ENCODE measurements around the gene PIP. TPM values are rescaled to one million over a fixed set of nuclear protein-coding genes. Genes with fewer than 3 reads are reported as not detected.
"Not testable (repeated sequence)": the region's sequence is repeated elsewhere in the genome, so short reads cannot be mapped to it uniquely, and the experiment has no call there.

PIP gene
- total RNA-seq, 4 donors from 2014 or later, result not detected

- Histone ChIP-seq H3K27me3 (no peaks in the 10 kb centered on the region), H3K4me3 (no peak overlapping the region), H3K27ac (no peak overlapping the region), H3K9me3 (peaks cover 0 to 15% (median 0%) of the 10 kb centered on the region in 4 donors), H3K4me1 (no peaks in the 10 kb centered on the region), H3K36me3 (no peaks in the 10 kb centered on the region)
- TF ChIP-seq CTCF (IDR thresholded peaks at IDR 0.05) (no peak), POLR2A (IDR thresholded peaks at IDR 0.05) (no peak)
- no peak for DNase-seq
These were observed 44.3 kb downstream of the PIP start for GRCh38 chr7:143176128-143176527.

- no peak for TF ChIP-seq CTCF (IDR thresholded peaks at IDR 0.05)
- no peak for TF ChIP-seq POLR2A (IDR thresholded peaks at IDR 0.05)
- Histone ChIP-seq H3K9me3 (peaks cover 0 to 15% (median 0%) of the 10 kb centered on the region in 4 donors), H3K27ac (no peak overlapping the region), H3K4me1 (no peaks in the 10 kb centered on the region), H3K4me3 (no peak overlapping the region), H3K36me3 (no peaks in the 10 kb centered on the region), H3K27me3 (no peaks in the 10 kb centered on the region)
- no peak for DNase-seq
These were observed 45.7 kb downstream of the PIP start for GRCh38 chr7:143177374-143178119.

- H3K36me3 ChIP-seq, H3K27ac ChIP-seq, H3K4me1 ChIP-seq, H3K27me3 ChIP-seq, DNase-seq, H3K4me3 ChIP-seq: not testable (repeated sequence)
- H3K9me3 ChIP-seq, result peaks cover 0 to 15% (median 0%) of the 10 kb centered on the region in 4 donors
These were observed 48.9 kb downstream of the PIP start for GRCh38 chr7:143180771-143181170.

GRCh38 chr7:143181349-143181748 lies 49.5 kb downstream of the PIP start:
- Histone ChIP-seq H3K9me3 (peaks cover 0 to 15% (median 0%) of the 10 kb centered on the region in 4 donors), H3K4me1 (no peaks in the 10 kb centered on the region), H3K36me3 (no peaks in the 10 kb centered on the region), H3K27me3 (no peaks in the 10 kb centered on the region), H3K4me3 (no peak overlapping the region), H3K27ac (no peak overlapping the region)
- no peak for TF ChIP-seq POLR2A (IDR thresholded peaks at IDR 0.05)
- no peak for DNase-seq

GRCh38 chr7:143183024-143183423 lies 51.1 kb downstream of the PIP start, which contains the start of gene TAS2R39:
Gene TAS2R39, plus strand, starts transcription at chr7:143183419. Its CDS starts 0 bp downstream, at chr7:143183419.
- TF ChIP-seq POLR2A (IDR thresholded peaks at IDR 0.05), result no peak
- no peak for TF ChIP-seq CTCF (IDR thresholded peaks at IDR 0.05)
- Histone ChIP-seq H3K4me3 (no peak within 1 kb of the TSS), H3K27ac (no peak within 1 kb of the TSS), H3K4me1 (no peaks in the 10 kb centered on the region), H3K9me3 (peaks cover 0 to 9% (median 0%) of the 10 kb centered on the region in 4 donors), H3K27me3 (no peaks in the 10 kb centered on the region), H3K36me3 (no peaks in the 10 kb centered on the region)
- no peak for DNase-seq

- no peak overlapping the region for H3K4me3 ChIP-seq
These were observed 53.7 kb downstream of the PIP start for GRCh38 chr7:143185551-143185950.

More at GRCh38 chr7:143185551-143185950, 53.7 kb downstream of the PIP start:
- TF ChIP-seq CTCF (IDR thresholded peaks at IDR 0.05) (no peak), POLR2A (IDR thresholded peaks at IDR 0.05) (no peak)
- Histone ChIP-seq H3K27me3 (no peaks in the 10 kb centered on the region), H3K27ac (no peak overlapping the region), H3K36me3 (no peaks in the 10 kb centered on the region), H3K4me1 (no peaks in the 10 kb centered on the region), H3K9me3 (no peaks in the 10 kb centered on the region)
- no peak for DNase-seq

Data from Peyer's patch (tissue), 4 donors.